RWPE2 (cell line): ENCODE data around the gene GHRL.

Source experiments
- ATAC-seq: fragments of 200-7000 bp; cut with Tn5 transposase; 3 replicates; pipeline ENCODE4 v1.9.1; 2021; ENCODE audit warnings: low read depth
- DNase-seq: peaks from one replicate; pipeline ENCODE4 v3.0.0-alpha.2; 2020; ENCODE audit warnings: low spot score
- H3K27ac ChIP-seq: fragments of 450-650 bp; 2 replicates; pipeline ENCODE4 v1.5.1; 2017; ENCODE audit warnings: mild to moderate bottlenecking; ENCODE audit not compliant: poor library complexity, severe bottlenecking
- H3K27me3 ChIP-seq: fragments of 250-450 bp; sonication (Bioruptor Pico); 2 replicates; pipeline ENCODE4 v1.5.1; 2021; ENCODE audit warnings: mild to moderate bottlenecking, moderate library complexity; ENCODE audit not compliant: insufficient read depth, poor library complexity, severe bottlenecking
- H3K36me3 ChIP-seq: fragments of 250-450 bp; sonication (Bioruptor Pico); 2 replicates; pipeline ENCODE4 v1.5.1; 2020; ENCODE audit warnings: low read depth, mild to moderate bottlenecking, moderate library complexity
- H3K4me1 ChIP-seq: fragments of 250-450 bp; sonication (Bioruptor Pico); 2 replicates; pipeline ENCODE4 v1.5.1; 2021; ENCODE audit warnings: mild to moderate bottlenecking, moderate library complexity; ENCODE audit not compliant: insufficient read depth, poor library complexity, severe bottlenecking
- H3K4me3 ChIP-seq: fragments of 250-450 bp; sonication (Bioruptor Pico); 2 replicates; pipeline ENCODE4 v1.5.1; 2021; ENCODE audit warnings: mild to moderate bottlenecking, moderate library complexity; ENCODE audit not compliant: severe bottlenecking
- H3K9me3 ChIP-seq: fragments of 250-450 bp; sonication (Bioruptor Pico); 2 replicates; pipeline ENCODE4 v1.5.1; 2021; ENCODE audit warnings: mild to moderate bottlenecking, moderate library complexity; ENCODE audit not compliant: severe bottlenecking
- CTCF ChIP-seq: fragments of 450-650 bp; IDR thresholded peaks from one replicate; pipeline ENCODE4 v1.5.1; 2017; ENCODE audit warnings: mild to moderate bottlenecking, moderate library complexity; ENCODE audit not compliant: poor library complexity, severe bottlenecking

The GHRL gene

GRCh38 chr3:10285272-10286132, 7.2 kb downstream of the GHRL start:
- no peak for ATAC-seq

GRCh38 chr3:10284496-10284895, 8.3 kb downstream of the GHRL start:
- Histone ChIP-seq H3K9me3 (no peaks in the 10 kb centered on the region), H3K27me3 (no peaks in the 10 kb centered on the region), H3K36me3 (peaks cover 31% of the 10 kb centered on the region), H3K4me1 (no peaks in the 10 kb centered on the region), H3K27ac (no peak overlapping the region), H3K4me3 (no peak overlapping the region)
- no peak for DNase-seq
- ATAC-seq, result no peak
- TF ChIP-seq CTCF, result no peak

More at GRCh38 chr3:10285272-10286132, 7.2 kb downstream of the GHRL start:
- DNase-seq, result no peak
- Histone ChIP-seq H3K27ac (no peak overlapping the region), H3K4me3 (no peak overlapping the region), H3K4me1 (no peaks in the 10 kb centered on the region), H3K9me3 (no peaks in the 10 kb centered on the region), H3K36me3 (peaks cover 21% of the 10 kb centered on the region), H3K27me3 (no peaks in the 10 kb centered on the region)
- no peak for TF ChIP-seq CTCF

- 0 out of 3 replicates have a peak, but pooled peaks have one; percentile 19 for ATAC-seq
- Histone ChIP-seq H3K36me3 (peaks cover 37% of the 10 kb centered on the region), H3K27me3 (no peaks in the 10 kb centered on the region), H3K27ac (no peak overlapping the region), H3K9me3 (no peaks in the 10 kb centered on the region), H3K4me1 (no peaks in the 10 kb centered on the region), H3K4me3 (no peak overlapping the region)
- TF ChIP-seq CTCF, result no peak
- no peak for DNase-seq
Observed at GRCh38 chr3:10283638-10284037, 9.1 kb downstream of the GHRL start.

DNA sequence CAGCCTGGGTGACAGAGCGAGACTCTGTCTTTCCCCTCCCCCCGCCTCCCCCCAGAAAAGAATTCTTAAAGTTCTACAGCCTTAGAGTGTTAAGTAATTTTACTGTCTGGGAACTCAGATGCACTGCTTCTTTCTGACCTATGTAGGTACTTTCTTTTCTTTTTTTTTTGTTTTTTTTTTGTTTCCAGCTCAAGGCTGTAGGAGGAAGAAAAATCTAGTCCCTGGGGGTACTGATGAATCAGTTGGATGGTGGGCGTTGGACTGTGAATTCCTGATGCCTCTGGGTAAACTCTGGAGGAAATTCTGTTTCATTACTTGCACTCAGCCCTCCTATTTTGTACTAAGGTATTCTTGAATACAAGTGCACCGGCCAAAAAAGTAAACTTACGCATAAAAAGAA, 10.8 kb downstream of the GHRL start:
- DNase-seq (no peak), ATAC-seq (no peak)
- H3K27ac ChIP-seq, result no peak overlapping the region
- H3K4me3 ChIP-seq, result no peak overlapping the region
- no peak for TF ChIP-seq CTCF
- peaks cover 47% of the 10 kb centered on the region for H3K36me3 ChIP-seq
- H3K9me3 ChIP-seq, result no peaks in the 10 kb centered on the region
- no peaks in the 10 kb centered on the region for H3K4me1 ChIP-seq
- H3K27me3 ChIP-seq, result no peaks in the 10 kb centered on the region

GRCh38 chr3:10280571-10280970, 12.2 kb downstream of the GHRL start:
- no peak for TF ChIP-seq CTCF
- H3K4me1 ChIP-seq, result no peaks in the 10 kb centered on the region
- no peak for ATAC-seq
- peaks cover 55% of the 10 kb centered on the region for H3K36me3 ChIP-seq
- H3K27ac ChIP-seq, result no peak overlapping the region
- DNase-seq, result no peak
- no peaks in the 10 kb centered on the region for H3K27me3 ChIP-seq
- H3K9me3 ChIP-seq, result no peaks in the 10 kb centered on the region
- H3K4me3 ChIP-seq, result no peak overlapping the region
